ENCODE results near the gene COL16A1.
A peak's percentile ranks its signal among the peaks of the same experiment; 100 is the strongest.

COL16A1 gene

GRCh38 chr1:31705080-31705866 is 1.5 kb upstream of the COL16A1 start:
- peak; percentile 87 for DNase-seq

DNA sequence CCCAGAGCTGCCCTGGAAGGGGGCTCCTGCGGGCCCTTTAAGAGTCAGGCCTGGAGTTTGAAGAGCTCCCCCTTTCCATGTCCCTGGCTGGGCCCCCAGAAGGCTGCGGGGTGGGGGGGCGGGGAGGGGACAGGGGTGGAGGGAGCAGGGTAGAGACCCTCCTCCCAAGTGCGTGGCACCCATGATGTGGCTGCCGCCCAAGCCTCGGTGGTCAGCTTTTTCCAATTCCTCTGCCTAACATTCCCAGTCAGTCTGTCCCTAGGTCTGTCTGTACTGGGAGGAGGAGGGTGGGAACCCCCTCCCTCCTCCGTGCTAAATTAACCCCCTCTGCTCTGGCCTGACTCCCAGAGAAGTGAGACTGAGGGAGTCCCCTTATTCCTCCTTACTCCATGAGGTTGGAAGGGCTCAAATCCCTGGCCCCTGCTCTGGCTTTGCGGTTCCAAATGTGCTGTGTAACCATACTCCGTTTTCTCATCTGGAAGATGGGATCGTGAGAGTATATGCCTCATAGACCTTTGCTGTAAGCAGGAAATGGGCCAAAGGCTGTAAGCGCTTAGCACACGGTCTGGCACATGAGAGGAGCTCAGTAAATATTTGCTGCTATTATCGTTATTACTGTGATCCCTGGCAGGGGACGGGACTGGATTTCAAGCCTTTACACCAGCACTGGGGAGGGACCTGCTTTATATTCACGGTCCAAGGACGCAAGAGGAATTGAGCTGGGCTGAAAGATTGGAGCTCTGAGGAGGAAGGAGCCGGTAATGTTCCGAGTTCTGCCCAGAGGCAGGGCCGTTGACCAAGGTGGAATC is 658 bp upstream of the COL16A1 start:
- no peak for DNase-seq

DNA sequence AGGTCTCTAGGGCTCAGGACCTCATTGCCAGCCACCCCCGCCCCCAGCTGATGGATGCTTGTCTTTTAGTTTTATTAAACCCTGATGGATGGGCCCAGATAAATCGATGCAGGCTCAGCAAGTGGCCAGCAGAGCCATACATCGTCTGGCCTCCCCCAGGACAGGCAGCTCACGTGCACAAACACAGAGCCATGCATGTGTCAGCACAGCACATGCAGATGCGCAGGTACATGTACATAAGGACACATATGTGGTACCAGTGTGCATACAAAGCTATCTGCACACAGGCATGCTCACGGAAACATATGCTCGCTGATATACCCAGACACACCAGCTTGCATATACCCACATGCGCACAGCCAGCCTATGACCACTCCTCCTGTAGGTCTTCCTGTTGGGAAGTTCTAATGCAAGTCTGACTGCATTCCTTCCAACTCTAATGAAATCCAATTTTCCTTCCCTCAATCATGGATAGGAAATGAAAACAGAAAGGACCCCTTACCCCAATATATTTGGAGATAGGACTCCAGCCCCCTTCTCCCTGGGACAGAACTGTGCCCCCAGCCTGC is 897 bp downstream of the COL16A1 start:
- no peak for DNase-seq

- DNase-seq = peak; percentile 93
These were observed 2.6 kb downstream of the COL16A1 start for GRCh38 chr1:31701091-31701736.

DNA sequence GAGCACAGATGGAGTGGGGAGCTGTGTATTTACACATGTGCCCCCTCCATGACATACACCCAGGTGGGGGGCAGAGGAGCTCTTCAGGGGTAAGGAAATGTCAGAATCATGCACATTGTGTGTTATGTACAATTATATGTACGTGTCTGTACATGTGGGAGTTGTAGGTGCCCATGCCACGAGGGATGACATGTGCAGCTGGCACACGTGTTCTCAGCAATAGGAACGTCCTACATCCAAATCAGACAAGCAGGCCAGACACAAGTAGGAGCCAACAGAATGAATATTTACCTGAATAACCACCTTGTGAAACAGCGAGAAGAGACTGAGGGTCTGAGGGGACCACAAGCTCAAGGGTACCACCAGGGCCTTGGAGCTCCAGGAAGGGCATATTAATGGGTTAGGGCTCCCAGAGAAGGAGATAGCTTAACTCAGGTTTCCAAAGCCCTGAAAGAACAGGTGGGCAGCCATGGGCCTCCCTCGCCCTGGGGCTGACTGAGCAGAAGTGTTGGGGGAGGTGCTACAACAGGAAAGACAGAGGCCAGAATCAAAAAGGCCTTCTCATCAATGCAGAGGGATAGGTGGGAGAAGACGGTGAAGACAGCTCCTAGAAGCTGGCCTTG is 3.2 kb downstream of the COL16A1 start:
- DNase-seq = no peak

- no peak for DNase-seq
These were observed 4.4 kb downstream of the COL16A1 start for GRCh38 chr1:31699341-31699891.

- DNase-seq = no peak
These were observed 6.3 kb downstream of the COL16A1 start for GRCh38 chr1:31697369-31697984.

DNA sequence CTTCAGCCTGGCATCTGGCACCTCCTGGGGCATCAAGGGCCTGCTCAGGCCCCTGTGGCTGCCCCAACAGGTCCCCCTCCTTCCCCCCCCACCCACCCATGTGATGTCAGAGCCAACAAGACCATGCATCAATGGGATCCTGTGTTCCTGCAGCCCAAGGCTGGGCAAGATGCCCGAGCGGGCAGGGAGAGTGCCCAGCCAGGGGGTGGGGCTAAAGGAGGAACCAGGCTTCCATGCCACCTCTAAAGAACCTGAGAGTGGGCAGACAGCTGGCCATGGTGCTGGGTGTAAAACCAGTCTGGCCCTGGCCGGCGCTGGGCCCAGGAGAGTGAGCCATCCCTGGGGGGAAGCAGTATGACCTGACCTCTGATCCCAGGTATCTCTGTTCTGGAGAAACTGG is 7.6 kb downstream of the COL16A1 start:
- no peak for DNase-seq

- no peak for DNase-seq
These were observed 8.5 kb downstream of the COL16A1 start for GRCh38 chr1:31695327-31695726.

DNA sequence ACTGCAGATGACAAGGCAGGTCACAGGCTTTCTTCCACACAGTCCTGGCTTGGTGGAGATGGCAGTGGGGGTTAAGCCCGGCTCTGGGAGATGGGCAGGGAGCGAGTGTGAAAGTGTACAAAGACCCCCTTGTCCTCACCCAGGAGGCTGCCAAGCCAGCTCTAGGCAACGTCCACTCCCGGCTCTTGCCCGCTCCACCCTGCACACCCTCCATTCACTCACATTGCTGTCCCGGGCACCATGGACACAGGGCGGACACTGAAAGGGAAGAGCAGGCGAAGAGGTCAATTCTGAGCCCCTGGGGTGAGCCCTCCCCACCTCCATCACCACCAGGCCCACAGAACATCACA is 8.9 kb downstream of the COL16A1 start:
- no peak for DNase-seq

DNA sequence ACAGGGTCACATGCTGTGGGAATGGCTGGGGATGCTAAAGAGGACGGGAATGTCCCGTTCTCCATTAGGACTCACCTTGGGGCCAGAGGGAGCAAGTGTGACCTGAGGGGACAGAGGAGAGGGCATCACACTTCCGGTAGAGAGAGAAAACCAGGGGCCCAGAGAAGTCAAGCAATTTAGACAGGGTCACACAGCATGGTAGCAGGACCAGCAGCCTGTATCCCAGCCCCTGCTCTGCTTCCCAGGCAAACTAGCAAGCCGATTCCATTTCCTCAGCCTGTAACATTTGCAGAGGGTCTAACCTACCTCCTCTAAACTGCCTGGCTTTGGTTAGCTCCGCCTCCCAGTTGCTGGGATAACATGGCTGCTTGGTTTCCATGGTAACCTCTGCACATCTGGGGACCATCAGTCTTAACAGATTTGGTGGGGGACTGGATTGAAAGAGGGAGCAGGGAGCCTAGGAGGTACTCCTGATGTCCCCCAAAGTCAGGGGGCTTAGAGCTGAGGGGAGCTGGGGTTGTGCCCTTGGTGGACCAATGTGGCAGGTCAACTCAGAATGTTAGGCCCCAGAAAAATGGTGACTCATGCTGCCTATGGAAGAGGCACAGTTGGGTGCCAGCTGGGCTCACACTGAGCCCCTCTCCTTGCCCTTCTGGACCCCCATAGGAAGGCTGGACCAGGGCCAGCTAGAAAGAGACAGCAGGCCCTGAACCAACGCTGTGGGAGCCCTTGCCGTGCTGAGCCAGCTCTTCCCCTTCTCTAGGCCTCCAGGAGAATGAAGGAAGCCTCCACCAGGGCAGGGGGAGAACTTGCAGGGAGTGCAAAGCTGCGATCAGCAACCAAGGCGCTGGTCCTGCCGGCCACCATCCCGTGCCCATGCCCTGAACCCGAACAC is 9.5 kb downstream of the COL16A1 start:
- no peak for DNase-seq

- no peak for DNase-seq
These were observed 10.6 kb downstream of the COL16A1 start for GRCh38 chr1:31693231-31693630.

DNA sequence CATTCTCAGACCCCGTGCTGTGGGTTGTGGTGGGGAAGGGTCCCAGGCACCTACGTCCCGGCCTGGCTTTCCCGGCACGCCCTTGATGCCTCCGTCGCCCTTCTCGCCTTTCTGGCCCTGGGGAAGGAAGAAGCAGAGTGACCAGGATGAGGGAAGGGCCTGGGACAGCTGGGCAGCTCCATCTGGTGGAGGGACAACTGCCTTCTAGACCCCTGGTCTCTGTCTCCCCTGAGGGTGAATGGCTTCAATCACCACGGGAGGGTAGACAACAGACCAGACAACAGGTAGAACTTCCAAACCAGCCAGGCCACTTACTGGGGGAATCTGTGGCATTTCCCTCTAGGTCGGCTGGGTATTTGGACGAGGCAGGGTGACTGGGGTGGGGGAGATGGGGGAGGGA is 11.9 kb downstream of the COL16A1 start:
- DNase-seq = no peak

DNA sequence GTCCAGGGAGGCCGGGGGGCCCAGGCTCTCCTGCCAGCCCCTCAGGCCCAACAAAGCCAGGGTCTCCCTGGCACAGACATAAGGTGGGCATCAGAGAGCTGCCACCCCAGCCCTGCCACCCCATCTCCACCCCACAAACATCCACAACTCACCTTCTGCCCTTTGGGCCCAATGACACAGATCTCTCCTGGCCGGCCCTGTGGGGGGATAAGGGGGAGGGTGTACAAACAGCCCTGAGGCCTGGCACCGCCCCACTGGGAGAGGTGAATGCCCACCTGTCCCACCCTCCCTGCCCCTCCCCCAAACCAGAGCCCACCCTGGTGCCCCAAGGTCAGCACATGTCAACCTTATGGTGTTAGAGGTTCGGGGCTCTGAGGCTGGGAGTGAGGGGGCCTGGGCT is 12.4 kb downstream of the COL16A1 start:
- no peak for DNase-seq

DNA sequence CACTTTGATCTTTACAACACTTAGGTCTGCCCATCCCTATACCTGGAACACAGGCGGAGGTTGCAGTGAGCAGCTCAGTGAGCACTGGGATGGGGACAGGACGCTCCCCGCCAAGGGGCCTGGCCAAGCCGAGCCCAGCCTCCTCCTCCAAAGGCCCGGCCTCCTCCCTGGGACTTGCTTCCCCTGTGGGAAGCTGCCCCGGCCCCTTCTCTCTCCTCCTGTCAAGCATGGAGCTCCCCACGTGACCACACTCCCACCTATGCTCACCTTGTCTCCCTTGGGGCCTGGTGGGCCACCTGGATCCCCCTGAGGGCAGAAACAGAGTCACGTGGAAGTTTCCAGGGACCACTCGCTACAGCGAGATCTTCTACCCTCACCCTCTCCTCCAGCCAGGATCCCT is 12.9 kb downstream of the COL16A1 start:
- DNase-seq = no peak

DNA sequence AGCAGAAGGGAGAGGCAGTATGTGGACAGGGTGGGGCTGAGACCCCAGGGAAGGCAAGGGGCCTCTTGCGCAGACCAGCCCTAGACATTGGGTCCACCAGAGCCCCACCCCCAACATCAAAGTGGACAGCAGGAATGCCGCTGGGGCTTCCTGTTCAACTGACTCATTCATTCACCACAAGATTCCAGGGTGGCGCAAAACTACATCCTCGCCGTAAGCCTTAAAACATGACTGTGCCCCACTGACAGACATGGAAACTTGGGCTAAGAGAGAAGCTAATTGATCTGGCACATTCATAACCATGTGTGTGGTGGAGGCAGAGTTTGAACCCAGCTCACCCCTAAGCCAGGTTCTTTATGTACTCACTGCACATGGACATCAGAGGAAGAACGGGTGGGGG is 14.0 kb downstream of the COL16A1 start:
- DNase-seq = no peak

GRCh38 chr1:31689379-31689778 is 14.4 kb downstream of the COL16A1 start:
- no peak for DNase-seq

GRCh38 chr1:31688233-31688918 is 15.4 kb downstream of the COL16A1 start:
- no peak for DNase-seq

GRCh38 chr1:31687601-31688000 is 16.2 kb downstream of the COL16A1 start:
- DNase-seq = no peak

DNA sequence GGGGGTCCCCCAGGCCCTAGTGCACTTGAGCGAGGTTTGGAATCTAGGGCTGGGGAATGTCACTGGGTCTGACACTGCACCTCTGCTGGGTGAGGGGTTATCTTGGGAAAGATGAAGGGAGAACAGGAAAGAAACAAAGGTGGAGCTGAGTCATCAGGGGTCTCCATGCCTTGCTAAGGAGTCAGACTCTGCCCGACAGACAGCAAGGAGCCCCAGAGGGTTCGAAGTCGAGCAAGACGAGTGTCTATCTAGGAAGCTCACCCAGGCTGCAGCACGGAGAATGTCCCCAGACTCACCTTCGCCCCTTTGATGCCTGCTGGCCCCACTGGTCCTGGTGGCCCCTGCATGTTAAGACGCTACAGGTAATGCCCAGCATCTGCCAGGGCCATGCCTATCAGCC is 18.0 kb downstream of the COL16A1 start:
- DNase-seq = no peak

DNA sequence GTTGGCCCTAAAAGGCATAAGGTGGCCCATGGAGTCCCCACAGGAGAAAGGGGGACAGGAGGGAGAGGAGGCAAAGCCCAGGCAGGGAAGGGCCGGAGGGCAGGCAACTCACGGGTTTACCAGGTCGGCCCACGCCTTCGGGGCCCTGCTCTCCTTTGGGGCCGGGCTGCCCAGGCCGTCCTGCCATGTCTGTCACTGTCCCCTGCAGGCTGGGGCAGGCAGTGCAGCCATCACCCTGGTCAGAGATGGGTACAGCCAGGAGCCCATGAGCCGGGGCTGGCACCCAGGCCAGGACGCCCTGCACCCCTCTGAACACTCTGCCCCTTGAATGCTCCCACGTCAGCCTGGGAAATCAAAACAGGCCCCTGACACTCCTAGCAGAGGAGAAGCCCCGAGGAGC is 19.8 kb downstream of the COL16A1 start:
- no peak for DNase-seq
